ENCODE data around the gene KIAA0232.

- TF ChIP-seq CTCF (IDR thresholded peaks at IDR 0.05) (no peak), POLR2A (IDR thresholded peaks at IDR 0.05) (no peak)
Observed at GRCh38 chr4:6777636-6778281, 4.8 kb upstream of the KIAA0232 start.
